Osteoblast (primary cell): ENCODE data around the gene CLDN20. TPM values are rescaled to one million over a fixed set of nuclear protein-coding genes. Genes with fewer than 3 reads are reported as not detected.

Experiments used
- DNase-seq: peaks from one replicate; pipeline ENCODE4 v3.0.0; 2011; ENCODE audit warnings: low spot score, mixed read lengths; ENCODE audit not compliant: insufficient read length; ENCODE audit errors: missing footprints
- H2AFZ ChIP-seq: 2 replicates; pipeline ENCODE4 v1.6.0; 2011; ENCODE audit warnings: mild to moderate bottlenecking, low read length
- H3K27ac ChIP-seq: 2 replicates; pipeline ENCODE4 v1.5.1; 2011; ENCODE audit warnings: mild to moderate bottlenecking, low read depth, low read length, moderate library complexity
- H3K27me3 ChIP-seq: 2 replicates; pipeline ENCODE4 v1.6.0; 2012; ENCODE audit warnings: mild to moderate bottlenecking, control low read depth, inconsistent platforms, low read length, moderate library complexity; ENCODE audit not compliant: insufficient read depth
- H3K36me3 ChIP-seq: 2 replicates; pipeline ENCODE4 v1.5.1; 2011; ENCODE audit warnings: mild to moderate bottlenecking, low read length, control low read depth, moderate library complexity; ENCODE audit not compliant: insufficient read depth
- H3K4me1 ChIP-seq: 2 replicates; pipeline ENCODE4 v1.5.1; 2011; ENCODE audit warnings: mild to moderate bottlenecking, low read length, control low read depth, moderate library complexity; ENCODE audit not compliant: insufficient read depth
- H3K4me2 ChIP-seq: 2 replicates; pipeline ENCODE4 v1.6.0; 2011; ENCODE audit warnings: mild to moderate bottlenecking, low read length; ENCODE audit not compliant: insufficient read depth
- H3K4me3 ChIP-seq: fragments of 200-600 bp; sonication (generic); 3 replicates; pipeline ENCODE4 v1.5.1; 2012; ENCODE audit warnings: mild to moderate bottlenecking, low read length, inconsistent platforms; ENCODE audit not compliant: insufficient read depth
- H3K79me2 ChIP-seq: 2 replicates; pipeline ENCODE4 v1.6.0; 2012; ENCODE audit warnings: mild to moderate bottlenecking, low read length, control low read depth, inconsistent platforms; ENCODE audit not compliant: insufficient read depth
- H3K9me3 ChIP-seq: 2 replicates; pipeline ENCODE4 v1.5.1; 2011; ENCODE audit warnings: low read depth, low read length, control low read depth
- H4K20me1 ChIP-seq: 2 replicates; pipeline ENCODE4 v1.6.0; 2012; ENCODE audit warnings: mild to moderate bottlenecking, low read length, control low read depth; ENCODE audit not compliant: insufficient read depth
- total RNA-seq: library from RNA; depleted of rRNA; stranded (reverse); fragments of >200 nt; gene quantifications from 2 replicates; pipeline ENCODE4 v1.2.3, GENCODE V29; 2012
- TF ChIP-seq, protein P1 (sequence below): IDR thresholded peaks from 2 replicates; pipeline ENCODE4 v1.5.1; 2011; ENCODE audit warnings: mild to moderate bottlenecking, low read depth, low read length, moderate library complexity; ENCODE audit errors: extremely low read depth

The CLDN20 gene
- total RNA-seq, 1 donor = not detected

DNA sequence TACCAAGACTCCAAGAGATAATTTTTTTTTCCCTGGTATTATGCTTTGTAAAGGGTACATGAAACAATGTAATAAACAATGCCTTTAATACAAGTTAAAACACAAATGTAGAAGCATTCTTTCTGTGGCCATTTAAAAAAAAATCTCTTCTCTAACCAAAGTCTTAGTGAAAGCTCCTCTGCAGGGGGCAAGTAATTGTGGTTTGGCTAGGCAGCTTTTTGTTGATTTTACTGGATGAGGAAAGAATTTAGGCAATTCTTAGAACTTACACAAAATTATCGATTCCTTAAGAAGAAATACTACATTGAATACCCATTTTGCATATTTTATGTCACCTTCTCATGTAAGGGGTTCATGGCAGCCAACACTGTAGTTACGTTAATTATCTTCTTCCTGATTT, 38.1 kb downstream of the CLDN20 start:
- Histone ChIP-seq H3K36me3 (peaks cover 3% of the 10 kb centered on the region), H3K27me3 (no peaks in the 10 kb centered on the region), H3K9me3 (no peaks in the 10 kb centered on the region), H3K79me2 (peaks cover 4% of the 10 kb centered on the region), H2AFZ (no peak overlapping the region), H3K4me1 (no peaks in the 10 kb centered on the region), H3K4me3 (no peak overlapping the region), H3K4me2 (no peak overlapping the region), H3K27ac (no peak overlapping the region), H4K20me1 (no peaks in the 10 kb centered on the region)
- no peak for DNase-seq
- TF ChIP-seq, protein P1, sequence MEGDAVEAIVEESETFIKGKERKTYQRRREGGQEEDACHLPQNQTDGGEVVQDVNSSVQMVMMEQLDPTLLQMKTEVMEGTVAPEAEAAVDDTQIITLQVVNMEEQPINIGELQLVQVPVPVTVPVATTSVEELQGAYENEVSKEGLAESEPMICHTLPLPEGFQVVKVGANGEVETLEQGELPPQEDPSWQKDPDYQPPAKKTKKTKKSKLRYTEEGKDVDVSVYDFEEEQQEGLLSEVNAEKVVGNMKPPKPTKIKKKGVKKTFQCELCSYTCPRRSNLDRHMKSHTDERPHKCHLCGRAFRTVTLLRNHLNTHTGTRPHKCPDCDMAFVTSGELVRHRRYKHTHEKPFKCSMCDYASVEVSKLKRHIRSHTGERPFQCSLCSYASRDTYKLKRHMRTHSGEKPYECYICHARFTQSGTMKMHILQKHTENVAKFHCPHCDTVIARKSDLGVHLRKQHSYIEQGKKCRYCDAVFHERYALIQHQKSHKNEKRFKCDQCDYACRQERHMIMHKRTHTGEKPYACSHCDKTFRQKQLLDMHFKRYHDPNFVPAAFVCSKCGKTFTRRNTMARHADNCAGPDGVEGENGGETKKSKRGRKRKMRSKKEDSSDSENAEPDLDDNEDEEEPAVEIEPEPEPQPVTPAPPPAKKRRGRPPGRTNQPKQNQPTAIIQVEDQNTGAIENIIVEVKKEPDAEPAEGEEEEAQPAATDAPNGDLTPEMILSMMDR = no peak

DNA sequence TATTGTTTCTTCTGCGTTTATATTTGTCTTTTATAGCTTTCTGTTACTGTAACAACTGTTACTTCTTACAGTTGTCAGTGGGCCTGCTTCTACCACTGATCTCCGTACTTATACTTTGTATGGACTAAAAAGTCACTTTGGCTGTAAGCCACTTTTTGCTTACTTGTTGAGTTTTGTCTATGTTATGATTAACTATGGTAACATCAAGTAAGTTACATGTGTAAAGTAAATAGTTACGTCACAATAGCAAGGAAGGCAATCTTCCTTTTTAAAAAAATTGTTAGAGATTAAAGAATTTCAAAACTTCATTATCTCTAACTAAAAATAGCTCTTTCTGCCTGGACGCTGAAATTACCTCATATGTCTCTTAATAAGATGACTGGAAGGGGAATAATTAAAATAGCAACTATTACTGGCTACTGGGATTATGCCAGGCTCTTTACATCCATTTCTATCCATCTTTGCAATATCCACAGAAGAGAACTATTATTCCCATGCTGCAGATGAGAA, 39.6 kb downstream of the CLDN20 start:
- Histone ChIP-seq H3K36me3 (peaks cover 17% of the 10 kb centered on the region), H4K20me1 (no peaks in the 10 kb centered on the region), H3K4me3 (no peak overlapping the region), H2AFZ (no peak overlapping the region), H3K4me2 (no peak overlapping the region), H3K9me3 (no peaks in the 10 kb centered on the region), H3K79me2 (peaks cover 17% of the 10 kb centered on the region), H3K27me3 (no peaks in the 10 kb centered on the region), H3K4me1 (no peaks in the 10 kb centered on the region), H3K27ac (no peak overlapping the region)
- TF ChIP-seq, protein P1 = no peak
- no peak for DNase-seq

DNA sequence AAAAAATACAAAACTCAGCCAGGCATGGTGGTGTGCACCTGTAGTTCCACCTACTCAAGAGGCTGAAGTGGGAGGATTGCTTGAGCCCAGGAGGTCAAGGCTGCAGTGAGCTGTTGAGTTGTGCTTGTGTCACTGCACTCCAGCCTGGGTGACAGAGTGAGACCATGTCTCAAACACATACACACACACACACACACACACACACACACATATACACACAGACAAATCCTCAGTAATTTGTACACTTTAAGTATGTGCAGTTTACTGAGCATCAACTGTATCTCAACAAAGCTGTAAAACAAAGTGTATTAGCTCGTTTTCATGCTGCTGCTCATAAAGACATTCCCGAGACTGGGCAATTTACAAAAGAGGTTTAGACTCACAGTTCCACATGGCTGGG, 43.1 kb downstream of the CLDN20 start:
- Histone ChIP-seq H3K27ac (no peak overlapping the region), H3K79me2 (peaks cover 27% of the 10 kb centered on the region), H3K27me3 (no peaks in the 10 kb centered on the region), H3K4me2 (no peak overlapping the region), H3K4me3 (no peak overlapping the region), H2AFZ (no peak overlapping the region), H3K4me1 (peaks cover 4% of the 10 kb centered on the region), H3K36me3 (peaks cover 32% of the 10 kb centered on the region), H3K9me3 (no peaks in the 10 kb centered on the region), H4K20me1 (no peaks in the 10 kb centered on the region)
- no peak for DNase-seq
- TF ChIP-seq, protein P1 = no peak

DNA sequence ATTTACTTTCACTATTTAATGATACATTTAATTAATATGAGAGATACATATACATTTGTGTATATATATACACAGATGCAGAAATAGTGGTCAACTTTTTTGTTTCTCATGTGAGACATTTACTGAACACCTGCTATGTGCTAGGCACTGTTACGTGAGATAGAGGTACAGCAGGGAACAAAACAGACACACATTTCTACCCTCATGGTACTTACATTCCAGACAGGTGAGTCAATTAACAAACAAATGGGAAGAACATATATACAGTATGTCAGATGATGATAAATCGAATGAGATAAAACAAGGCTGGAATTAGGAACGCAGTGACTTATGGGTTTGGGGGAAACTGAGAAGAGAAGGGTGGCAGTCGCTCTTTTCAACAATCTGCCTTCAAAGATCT, 45.3 kb downstream of the CLDN20 start:
- Histone ChIP-seq H4K20me1 (no peaks in the 10 kb centered on the region), H3K36me3 (peaks cover 32% of the 10 kb centered on the region)
- DNase-seq = no peak

More for the DNA sequence above, 45.3 kb downstream of the CLDN20 start:
- no peak overlapping the region for H3K27ac ChIP-seq
- TF ChIP-seq, protein P1 = no peak
- no peak overlapping the region for H3K4me2 ChIP-seq
- no peaks in the 10 kb centered on the region for H3K9me3 ChIP-seq
- no peaks in the 10 kb centered on the region for H3K27me3 ChIP-seq
- H3K79me2 ChIP-seq = peaks cover 48% of the 10 kb centered on the region
- H3K4me3 ChIP-seq = no peak overlapping the region
- no peak overlapping the region for H2AFZ ChIP-seq
- peaks cover 8% of the 10 kb centered on the region for H3K4me1 ChIP-seq
